Activated CD8-positive, alpha-beta memory T cell treated with anti-CD3 and anti-CD28 coated beads, Interleukin-2, amount 50 U/mL, for 4 hours (primary cell): ENCODE results near the gene BAIAP2.
A peak's percentile ranks its signal among the peaks of the same experiment; 100 is the strongest.

Experiments
- DNase-seq: peaks from one replicate; pipeline ENCODE4 v3.0.0-alpha.2; 2020

The BAIAP2 gene

DNA sequence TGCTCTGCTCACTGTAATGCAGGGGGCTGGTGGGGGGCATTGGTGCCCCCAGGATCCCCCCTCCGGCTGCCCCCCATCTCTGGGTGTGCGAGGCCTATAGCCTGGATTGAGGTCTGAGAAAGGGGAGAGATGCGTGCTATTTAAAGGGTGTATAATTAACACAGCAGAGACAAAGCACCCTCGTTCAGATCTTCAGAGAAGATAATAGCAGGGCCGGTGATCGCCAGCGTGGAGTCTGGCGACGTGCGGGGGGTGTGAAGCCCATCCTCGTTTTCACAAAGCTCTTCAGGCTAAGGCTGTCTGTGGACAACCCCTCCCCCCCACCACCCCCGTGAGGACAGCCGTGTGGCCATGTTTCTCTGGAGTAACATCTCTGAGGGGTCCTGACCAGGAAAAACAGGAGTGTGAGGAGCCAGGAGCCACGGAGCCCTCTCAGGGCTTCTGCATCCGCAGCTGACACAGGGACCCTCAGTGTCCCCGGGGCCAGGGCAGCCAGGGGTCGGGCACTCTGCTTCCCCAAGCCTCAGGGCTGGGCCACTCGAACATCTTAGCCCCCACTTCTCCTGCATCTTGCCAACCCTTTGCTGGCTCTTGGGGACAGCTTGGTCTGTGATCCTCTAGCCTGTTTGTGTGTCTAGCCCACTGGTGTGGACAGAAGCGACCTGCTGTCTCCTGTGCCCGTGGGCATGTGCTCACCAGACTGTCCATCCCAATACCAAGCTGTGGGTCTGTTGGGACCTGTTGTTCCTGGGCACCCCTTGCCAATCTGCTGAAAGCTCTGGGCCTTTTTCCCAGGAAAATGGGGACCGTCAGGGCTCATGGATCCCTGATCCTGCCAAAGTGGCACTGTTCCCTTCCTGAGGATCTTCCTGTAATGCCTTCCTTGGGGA, 58.9 kb downstream of the BAIAP2 start:
- no peak for DNase-seq

DNA sequence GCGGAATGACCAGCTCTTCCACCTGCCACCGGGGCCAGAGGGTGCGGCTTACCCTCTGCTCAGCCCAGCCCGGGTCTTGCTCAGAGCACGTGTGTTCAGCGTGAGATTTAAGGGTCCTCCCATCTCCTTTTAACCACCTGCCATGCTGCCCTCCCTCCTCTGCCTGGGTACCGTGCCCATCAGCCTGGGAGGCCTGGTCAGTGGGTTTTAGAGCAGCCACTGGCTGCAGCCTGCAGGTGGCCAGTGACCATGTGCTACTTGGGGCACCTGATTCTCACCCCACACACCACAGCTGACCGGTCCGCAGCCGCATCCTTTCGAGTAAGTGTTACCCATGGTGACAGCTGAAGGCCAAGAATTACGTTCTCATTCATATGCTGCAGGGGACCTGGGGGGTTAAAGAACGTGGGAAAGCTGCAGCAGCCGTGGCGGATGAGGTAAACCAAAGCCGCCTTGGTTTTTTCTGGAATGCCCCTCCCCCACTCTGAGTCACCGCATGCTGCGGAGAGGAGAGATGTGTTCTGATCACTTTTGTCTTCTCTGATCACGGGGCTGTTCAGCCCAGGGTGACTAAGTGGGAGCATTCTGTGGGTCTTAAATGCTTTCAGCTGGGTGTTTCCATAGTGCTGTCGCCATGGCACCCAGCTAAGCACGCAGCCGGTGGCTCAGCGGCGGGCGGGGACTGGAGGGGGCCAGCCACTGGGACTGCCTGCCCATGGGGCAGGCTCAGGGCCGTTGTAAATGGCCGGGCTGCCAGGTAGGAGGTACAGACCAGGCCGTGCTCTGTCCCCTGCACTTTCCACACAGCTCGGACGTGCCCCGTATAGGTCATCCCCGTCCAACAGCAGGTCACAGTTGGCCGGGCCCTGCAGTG, 59.8 kb downstream of the BAIAP2 start:
- DNase-seq = peak; percentile 98

- DNase-seq = peak; percentile 55
Measured at GRCh38 chr17:81095383-81095762, 60.4 kb downstream of the BAIAP2 start.

DNA sequence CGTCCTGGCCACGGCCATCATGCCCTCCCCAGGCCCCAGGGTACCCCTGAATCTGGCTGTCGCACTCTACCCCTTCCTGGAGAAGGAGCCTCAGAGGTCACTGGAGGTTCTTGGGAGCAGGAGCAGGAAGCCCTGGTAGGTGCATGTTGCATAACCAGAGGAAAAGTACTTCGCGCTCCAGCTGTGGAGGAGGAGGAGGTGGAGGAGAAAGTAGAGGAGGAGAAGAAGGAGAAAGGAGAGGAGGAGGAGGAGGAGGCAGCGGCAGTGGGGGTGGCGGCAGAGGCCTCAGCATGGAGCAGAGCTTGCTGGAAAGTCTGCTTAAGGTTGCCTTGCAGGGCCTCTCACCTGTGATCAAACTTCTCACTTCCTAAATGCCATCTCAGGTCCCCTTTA, 61.8 kb downstream of the BAIAP2 start:
- DNase-seq = no peak

DNA sequence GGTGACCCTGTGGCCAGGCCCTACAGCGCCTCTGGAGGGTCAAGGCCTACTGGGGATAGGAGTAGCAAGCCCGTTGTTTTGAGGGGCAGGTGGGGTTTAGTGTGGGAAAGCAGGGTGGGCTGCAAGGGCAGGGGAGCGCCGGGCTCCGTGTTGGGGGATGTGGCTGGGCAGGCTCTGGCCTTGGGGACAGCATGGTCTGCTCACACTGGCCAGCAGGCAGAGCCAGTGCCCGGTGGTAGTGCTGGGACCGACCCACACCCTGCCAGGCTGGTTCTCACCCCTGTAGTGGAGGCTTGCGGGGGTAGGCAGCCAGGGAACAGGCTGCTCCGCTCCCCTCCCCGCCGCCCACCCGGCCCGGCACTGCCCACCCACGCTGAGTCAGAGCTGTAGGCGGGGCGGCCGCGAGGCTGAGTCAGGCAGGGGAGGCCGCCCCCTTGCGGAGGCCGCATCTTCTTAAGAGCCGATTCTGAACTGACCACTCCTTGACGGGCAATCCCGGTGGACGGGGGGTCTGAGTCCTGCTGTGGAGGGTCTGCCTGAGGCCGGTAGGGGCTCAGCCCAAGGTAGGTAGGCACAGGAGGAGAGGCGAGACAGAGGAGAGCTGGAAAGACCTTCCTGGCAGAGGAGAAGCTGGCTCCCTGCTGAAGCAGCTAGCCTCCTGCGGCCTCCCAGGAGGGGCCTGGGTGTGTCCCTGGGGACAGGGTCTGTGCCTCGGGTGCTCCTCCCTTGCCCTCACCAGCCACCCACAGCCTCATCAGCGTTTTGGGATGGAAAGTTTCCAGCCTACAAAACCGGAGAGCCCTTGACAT, 62.4 kb downstream of the BAIAP2 start:
- DNase-seq = peak; percentile 85

- no peak for DNase-seq
Measured at GRCh38 chr17:81097943-81098308, 63.0 kb downstream of the BAIAP2 start.

DNA sequence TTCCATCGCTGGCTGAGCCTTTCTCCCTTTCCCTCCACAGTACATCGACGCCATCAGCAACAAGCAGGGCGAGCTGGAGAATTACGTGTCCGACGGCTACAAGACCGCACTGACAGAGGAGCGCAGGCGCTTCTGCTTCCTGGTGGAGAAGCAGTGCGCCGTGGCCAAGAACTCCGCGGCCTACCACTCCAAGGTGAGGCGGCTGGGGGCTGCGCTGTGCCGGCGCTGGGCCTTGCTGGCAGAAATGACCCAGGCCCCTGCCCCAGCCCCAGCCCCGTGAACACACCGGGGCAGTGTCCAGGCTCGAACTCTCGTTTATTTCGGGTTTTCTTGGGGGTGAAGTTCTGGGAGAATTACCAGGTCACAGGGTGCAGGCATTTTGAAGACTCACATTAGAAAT, 64.9 kb downstream of the BAIAP2 start:
- no peak for DNase-seq

GRCh38 chr17:81100668-81101067, 65.7 kb downstream of the BAIAP2 start:
- no peak for DNase-seq

GRCh38 chr17:81101614-81102306, 66.8 kb downstream of the BAIAP2 start:
- DNase-seq = peak; percentile 91

- DNase-seq = no peak
Measured at GRCh38 chr17:81102352-81102751, 67.4 kb downstream of the BAIAP2 start.

GRCh38 chr17:81102869-81103268, 67.9 kb downstream of the BAIAP2 start:
- no peak for DNase-seq

DNA sequence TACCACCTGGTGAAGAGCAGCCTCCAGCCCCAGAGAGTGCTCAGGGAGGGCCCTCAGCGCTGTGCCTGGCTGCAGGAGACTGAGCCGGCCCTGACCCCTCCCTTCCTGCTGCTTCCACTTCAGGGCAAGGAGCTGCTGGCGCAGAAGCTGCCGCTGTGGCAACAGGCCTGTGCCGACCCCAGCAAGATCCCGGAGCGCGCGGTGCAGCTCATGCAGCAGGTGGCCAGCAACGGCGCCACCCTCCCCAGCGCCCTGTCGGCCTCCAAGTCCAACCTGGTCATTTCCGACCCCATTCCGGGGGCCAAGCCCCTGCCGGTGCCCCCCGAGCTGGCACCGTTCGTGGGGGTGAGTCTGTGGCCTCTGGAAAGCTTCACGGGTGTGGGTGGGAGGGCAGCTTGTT, 68.4 kb downstream of the BAIAP2 start:
- DNase-seq = no peak

DNA sequence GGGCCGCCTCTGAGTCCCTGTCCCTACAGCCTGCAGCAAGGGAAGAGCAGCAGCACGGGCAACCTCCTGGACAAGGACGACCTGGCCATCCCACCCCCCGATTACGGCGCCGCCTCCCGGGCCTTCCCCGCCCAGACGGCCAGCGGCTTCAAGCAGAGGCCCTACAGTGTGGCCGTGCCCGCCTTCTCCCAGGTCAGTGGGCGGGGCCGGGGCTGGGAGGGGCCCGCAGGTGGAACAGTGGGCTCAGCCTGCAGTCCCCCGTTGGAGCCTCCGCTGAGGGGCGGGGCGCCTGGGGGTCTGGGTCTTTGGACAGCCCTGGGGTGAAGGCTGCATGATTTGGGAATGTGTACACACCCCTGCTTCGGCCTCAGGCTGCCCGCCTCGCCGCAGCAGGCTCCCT, 71.8 kb downstream of the BAIAP2 start:
- no peak for DNase-seq

- no peak for DNase-seq
Measured at GRCh38 chr17:81108220-81108619, 73.3 kb downstream of the BAIAP2 start.

DNA sequence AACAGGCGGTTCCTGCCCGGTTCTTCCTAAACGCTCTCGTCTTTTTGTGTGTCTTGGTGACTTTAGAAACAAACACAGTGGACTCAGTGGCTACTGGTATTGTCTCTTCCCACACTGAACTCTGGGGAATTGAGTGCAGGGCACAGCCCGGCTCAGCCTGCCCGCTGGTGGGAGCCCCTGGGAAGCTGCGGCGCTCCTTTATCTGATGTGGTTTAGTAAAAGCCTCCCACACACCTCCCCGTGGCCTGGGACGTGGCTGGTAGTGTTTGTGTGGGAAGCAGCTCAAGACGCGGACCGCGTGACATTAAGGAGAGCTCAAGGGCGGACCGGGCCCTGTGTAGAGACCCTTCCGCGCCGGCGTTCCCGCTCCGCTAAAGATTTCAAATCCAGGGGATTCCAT, 75.0 kb downstream of the BAIAP2 start:
- DNase-seq = no peak

GRCh38 chr17:81110488-81111040, 75.6 kb downstream of the BAIAP2 start:
- no peak for DNase-seq

DNA sequence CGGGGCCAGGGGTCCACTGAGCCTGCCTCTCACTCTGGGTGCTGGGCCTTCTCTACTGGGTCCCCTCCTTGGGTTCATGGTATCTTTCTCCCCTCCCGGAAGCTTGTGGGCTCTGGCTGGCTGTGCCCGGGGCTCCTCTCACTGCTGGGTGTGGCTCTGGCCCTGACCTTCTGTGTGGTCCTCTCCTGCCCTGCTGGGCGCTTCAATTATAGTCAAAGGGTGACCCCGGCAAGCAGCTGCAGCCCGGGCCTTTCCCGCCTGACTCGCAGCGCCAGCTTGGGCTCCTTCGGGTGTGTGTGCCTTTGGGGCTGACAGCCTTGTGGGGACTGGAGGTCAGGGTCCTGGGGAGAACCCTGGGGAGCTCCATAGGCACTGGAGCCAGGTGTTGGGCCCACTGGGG, 76.1 kb downstream of the BAIAP2 start:
- no peak for DNase-seq

DNA sequence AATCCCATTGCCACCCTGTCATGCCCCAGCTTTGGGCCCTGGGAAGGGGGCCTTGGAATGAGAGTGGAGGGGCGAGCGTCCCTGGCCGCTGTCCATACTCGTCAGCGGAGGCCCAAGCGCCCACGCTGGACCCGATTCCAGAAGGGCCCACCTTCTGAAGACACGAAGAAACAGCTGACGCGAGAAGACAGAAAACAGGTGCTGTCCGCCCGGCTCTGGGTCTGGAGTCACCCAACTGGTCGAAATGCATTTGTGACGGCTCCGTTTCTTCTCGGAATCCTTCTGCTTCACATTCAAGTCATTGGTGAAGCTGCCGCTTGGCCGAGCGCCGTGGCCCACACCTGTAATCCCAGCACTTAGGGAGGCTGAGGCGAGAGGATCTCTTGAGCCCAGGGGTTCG, 77.5 kb downstream of the BAIAP2 start:
- no peak for DNase-seq

- no peak for DNase-seq
Measured at GRCh38 chr17:81113158-81113724, 78.3 kb downstream of the BAIAP2 start.

DNA sequence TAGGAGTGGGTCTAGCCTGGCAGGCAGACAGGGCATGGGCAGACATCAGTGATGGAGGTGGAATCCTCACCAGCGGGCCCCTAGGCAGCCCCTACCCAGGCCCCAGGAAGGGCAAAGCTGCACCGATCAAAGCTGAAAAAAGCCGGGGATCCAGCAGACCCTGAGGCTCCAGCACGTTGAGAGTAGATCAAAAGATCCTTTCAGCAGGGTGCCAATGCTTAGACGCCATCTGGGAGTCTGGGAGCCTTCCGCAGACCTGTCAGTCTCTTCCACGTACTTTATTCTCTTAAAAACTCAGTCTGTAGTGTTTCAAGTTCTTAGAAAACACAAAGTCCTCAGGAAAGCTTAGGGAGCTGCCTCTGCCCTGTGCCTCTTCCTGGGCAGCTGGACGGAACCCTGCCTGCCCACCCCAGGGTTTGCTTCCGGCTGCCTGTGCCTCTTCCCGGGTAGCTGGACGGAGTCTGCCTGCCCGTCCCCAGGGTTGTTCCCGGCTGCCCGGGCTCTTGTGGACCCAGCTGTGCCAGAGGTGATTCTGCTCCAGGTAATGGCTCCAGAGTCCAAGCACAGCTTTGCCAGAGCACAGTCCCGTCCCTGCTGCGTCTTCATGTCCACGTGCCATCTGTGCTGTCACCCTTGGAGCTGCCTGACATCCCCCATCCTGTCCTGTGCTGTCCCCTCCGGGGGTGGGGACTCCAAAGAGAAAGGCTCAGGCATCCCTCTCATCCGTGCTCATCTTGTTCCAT, 79.6 kb downstream of the BAIAP2 start:
- DNase-seq = no peak

DNA sequence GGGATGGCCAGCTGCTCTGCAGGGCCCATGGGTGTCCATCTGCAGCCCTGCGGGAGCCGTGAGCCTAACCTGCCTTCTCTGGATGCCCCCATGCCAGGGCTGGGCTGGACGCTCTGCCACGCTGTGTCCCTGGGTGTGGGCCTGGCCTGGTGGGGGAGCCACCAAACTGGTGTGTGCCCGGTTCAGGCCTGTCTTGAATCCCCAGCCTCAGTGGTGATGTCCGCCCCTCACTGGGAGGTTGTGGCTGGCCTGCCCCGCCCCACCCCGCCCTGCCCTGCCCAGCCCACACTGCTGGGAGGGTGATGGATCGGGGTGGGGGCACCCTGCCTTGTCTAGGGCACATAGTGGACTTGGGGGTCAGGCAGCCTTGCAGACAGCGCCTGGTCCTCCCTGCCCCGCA, 80.3 kb downstream of the BAIAP2 start:
- DNase-seq = no peak
